HepG2 (cell line): ENCODE measurements around the gene HSPA4L. TPM values are rescaled to one million over a fixed set of nuclear protein-coding genes. Genes with fewer than 3 reads are reported as not detected.

Experiments used
- CBX5 ChIP-seq: sonication (generic); formaldehyde crosslinking; IDR thresholded peaks from 2 replicates; pipeline ENCODE4 v1.4.0; 2020; ENCODE audit warnings: missing genetic modification reagents, borderline replicate concordance
- CEBPB ChIP-seq: IDR thresholded peaks from 2 replicates; pipeline ENCODE4 v1.6.1; 2011; ENCODE audit warnings: low read depth, low read length, improper control_type of control experiment, borderline replicate concordance
- DMAP1 ChIP-seq: IDR thresholded peaks from 2 replicates; pipeline ENCODE4 v1.6.1; 2016
- KDM4B ChIP-seq: sonication (generic); formaldehyde crosslinking; IDR thresholded peaks from 2 replicates; pipeline ENCODE4 v1.4.0; 2020; ENCODE audit warnings: missing genetic modification reagents
- MIXL1 ChIP-seq: IDR thresholded peaks from 2 replicates; pipeline ENCODE4 v1.6.1; 2016
- MYNN ChIP-seq: sonication (generic); formaldehyde crosslinking; IDR thresholded peaks from 2 replicates; pipeline ENCODE4 v1.4.0; 2020; ENCODE audit warnings: mild to moderate bottlenecking, low read depth, missing genetic modification reagents
- NAIF1 ChIP-seq: sonication (generic); formaldehyde crosslinking; IDR thresholded peaks from 2 replicates; pipeline ENCODE4 v1.5.0; 2020; ENCODE audit warnings: mild to moderate bottlenecking, missing genetic modification reagents, borderline replicate concordance
- NFATC3 ChIP-seq: sonication (generic); formaldehyde crosslinking; IDR thresholded peaks from 2 replicates; pipeline ENCODE4 v1.5.1; 2020; ENCODE audit warnings: mild to moderate bottlenecking, missing genetic modification reagents
- NR2F6 ChIP-seq, 2 experiments: IDR thresholded peaks; 2 replicates each; pipeline ENCODE4 v1.6.1; 2016; ENCODE audit warnings: antibody characterized with exemption in 1 of 2, mild to moderate bottlenecking in 1 of 2
- PCBP2 ChIP-seq: fragments of 200-400 bp; formaldehyde crosslinking; optimal IDR thresholded peaks from 2 replicates; pipeline ENCODE3; 2018; ENCODE audit warnings: low read length, low read depth; ENCODE audit not compliant: poor library complexity, severe bottlenecking
- RFXAP ChIP-seq: sonication (generic); formaldehyde crosslinking; IDR thresholded peaks from 2 replicates; pipeline ENCODE4 v1.4.0; 2020; ENCODE audit warnings: missing genetic modification reagents, borderline replicate concordance
- ZFX ChIP-seq: sonication (generic); formaldehyde crosslinking; IDR thresholded peaks from 2 replicates; pipeline ENCODE4 v1.4.0; 2020; ENCODE audit warnings: mild to moderate bottlenecking, low read depth, missing genetic modification reagents, moderate library complexity
- ZNF317 ChIP-seq: sonication (generic); formaldehyde crosslinking; IDR thresholded peaks from 2 replicates; pipeline ENCODE4 v1.5.0; 2020; ENCODE audit warnings: mild to moderate bottlenecking, missing genetic modification reagents
- ZNF367 ChIP-seq: sonication (generic); formaldehyde crosslinking; IDR thresholded peaks from 2 replicates; pipeline ENCODE4 v1.4.0; 2020; ENCODE audit warnings: missing genetic modification reagents, borderline replicate concordance
- polyA plus RNA-seq, 8 experiments: library from polyadenylated mRNA; depleted of rRNA in 3 of 8; stranded (reverse) in 7 of 8; unstranded in 1 of 8; fragments of >200 nt; fragmentation: Illumina TruSeq in 4 of 8; extraction: Trizol in 4 of 8; gene quantifications; 2 replicates each; pipeline versions ENCODE4 v1.2.1 to v1.2.3, GENCODE V29; 2011 to 2016; ENCODE audit warnings: low read depth in 4 of 8, missing spikeins in 1 of 8, mixed read lengths in 1 of 8; ENCODE audit not compliant: insufficient read depth in 1 of 8
- total RNA-seq, 5 experiments: library from RNA; depleted of rRNA; stranded (reverse); fragments of >200 nt; fragmentation: Illumina TruSeq; extraction: Trizol; gene quantifications; 2 replicates each; pipeline ENCODE4 v1.2.3, GENCODE V29; 2016; ENCODE audit warnings: low read depth in 1 of 5
- TF ChIP-seq, protein P1 (sequence below): sonication (generic); formaldehyde crosslinking; conservative IDR thresholded peaks from 2 replicates; pipeline ENCODE4 v1.4.0; 2020; ENCODE audit warnings: missing genetic modification reagents
- TF ChIP-seq, protein P2 (sequence below), 2 experiments: sonication (generic) in 1 of 2; formaldehyde crosslinking in 1 of 2; IDR thresholded peaks; 2 replicates each; pipeline versions ENCODE4 v1.4.0 to v1.6.1; 2016 to 2020; ENCODE audit warnings: borderline replicate concordance in 1 of 2, low read depth in 1 of 2, mild to moderate bottlenecking in 1 of 2, missing genetic modification reagents in 1 of 2
- TF ChIP-seq, protein P3 (sequence below): sonication (generic); formaldehyde crosslinking; IDR thresholded peaks from 2 replicates; pipeline ENCODE4 v1.4.0; 2020; ENCODE audit warnings: missing genetic modification reagents, borderline replicate concordance
- TF ChIP-seq, protein P4 (sequence below): sonication (generic); formaldehyde crosslinking; IDR thresholded peaks from 2 replicates; pipeline ENCODE4 v1.5.0; 2020; ENCODE audit warnings: mild to moderate bottlenecking, missing genetic modification reagents

Gene HSPA4L
- total and polyA plus RNA-seq, 2 of the 13 experiments (the other 11 are each of a cell fraction or from before 2014, with no cell fraction given), result 3.7 to 31.5 TPM

DNA sequence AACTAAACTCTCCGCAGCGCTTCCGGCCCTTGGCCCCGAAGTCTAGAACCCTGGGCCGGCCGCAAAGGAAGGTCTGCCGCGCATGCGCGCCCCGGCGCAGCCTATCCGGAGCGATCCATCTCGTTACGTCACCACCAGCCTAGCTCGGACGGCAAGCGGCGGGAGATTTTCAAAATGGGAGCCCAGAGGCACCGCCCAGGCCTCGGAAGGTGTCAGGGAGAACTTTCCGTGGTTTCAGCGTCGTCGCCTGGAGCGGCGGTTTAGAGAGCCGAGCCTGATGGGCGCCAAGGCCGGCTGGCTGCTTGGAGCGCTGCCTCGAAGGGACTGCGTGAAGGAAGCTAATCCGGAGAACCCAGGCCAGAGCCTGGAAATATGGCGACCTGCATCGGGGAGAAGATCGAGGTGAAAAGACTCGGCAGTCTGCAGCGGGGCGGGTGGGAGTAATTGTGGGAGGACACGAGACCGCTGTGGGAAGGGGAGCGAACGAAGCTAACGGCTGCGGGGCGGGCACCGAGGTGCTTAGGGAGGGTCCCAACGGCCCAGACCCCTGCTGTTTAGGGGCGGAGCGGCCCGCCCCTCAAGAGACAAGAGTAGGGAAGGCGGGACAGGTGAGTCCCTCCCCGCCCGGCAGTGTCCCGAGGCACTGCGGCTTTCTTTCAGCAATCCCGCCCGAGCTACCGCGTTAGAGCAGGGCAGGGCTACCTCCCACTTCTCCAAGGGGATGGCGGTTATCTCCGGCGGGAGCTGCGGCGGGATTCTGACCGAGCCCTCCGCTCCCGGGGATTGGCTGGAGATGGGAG lies 98.8 kb downstream of the HSPA4L start, which contains the start of gene PLK4 (continued):
- TF ChIP-seq, protein P1, sequence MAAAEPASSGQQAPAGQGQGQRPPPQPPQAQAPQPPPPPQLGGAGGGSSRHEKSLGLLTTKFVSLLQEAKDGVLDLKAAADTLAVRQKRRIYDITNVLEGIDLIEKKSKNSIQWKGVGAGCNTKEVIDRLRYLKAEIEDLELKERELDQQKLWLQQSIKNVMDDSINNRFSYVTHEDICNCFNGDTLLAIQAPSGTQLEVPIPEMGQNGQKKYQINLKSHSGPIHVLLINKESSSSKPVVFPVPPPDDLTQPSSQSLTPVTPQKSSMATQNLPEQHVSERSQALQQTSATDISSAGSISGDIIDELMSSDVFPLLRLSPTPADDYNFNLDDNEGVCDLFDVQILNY (CRISPR knock-in tag), result peak; percentile 93
- TF ChIP-seq RFXAP (CRISPR knock-in tag), result peak; percentile 80; the same call in 1 of the 2 replicates
- no peak for TF ChIP-seq MYNN (CRISPR knock-in tag)
- TF ChIP-seq KDM4B (CRISPR knock-in tag), result 0 out of 2 replicates have a peak, but pooled peaks have one; percentile 28
- peak; percentile 95; the same call in 1 of the 2 replicates for TF ChIP-seq DMAP1 (CRISPR knock-in tag)
- TF ChIP-seq, protein P2, sequence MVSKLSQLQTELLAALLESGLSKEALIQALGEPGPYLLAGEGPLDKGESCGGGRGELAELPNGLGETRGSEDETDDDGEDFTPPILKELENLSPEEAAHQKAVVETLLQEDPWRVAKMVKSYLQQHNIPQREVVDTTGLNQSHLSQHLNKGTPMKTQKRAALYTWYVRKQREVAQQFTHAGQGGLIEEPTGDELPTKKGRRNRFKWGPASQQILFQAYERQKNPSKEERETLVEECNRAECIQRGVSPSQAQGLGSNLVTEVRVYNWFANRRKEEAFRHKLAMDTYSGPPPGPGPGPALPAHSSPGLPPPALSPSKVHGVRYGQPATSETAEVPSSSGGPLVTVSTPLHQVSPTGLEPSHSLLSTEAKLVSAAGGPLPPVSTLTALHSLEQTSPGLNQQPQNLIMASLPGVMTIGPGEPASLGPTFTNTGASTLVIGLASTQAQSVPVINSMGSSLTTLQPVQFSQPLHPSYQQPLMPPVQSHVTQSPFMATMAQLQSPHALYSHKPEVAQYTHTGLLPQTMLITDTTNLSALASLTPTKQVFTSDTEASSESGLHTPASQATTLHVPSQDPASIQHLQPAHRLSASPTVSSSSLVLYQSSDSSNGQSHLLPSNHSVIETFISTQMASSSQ (IDR thresholded peaks at IDR 0.05; ENCODE audit: low read depth), result no peak
- TF ChIP-seq, protein P2 (CRISPR knock-in tag; IDR thresholded peaks at IDR 0.05; ENCODE audit: borderline replicate concordance), result peak; percentile 27; the same call in 1 of the 2 replicates
- peak; percentile 52; the same call in 1 of the 2 replicates for TF ChIP-seq CBX5 (CRISPR knock-in tag)
- peak; percentile 7; the same call in 1 of the 2 replicates for TF ChIP-seq MIXL1 (CRISPR knock-in tag)
- TF ChIP-seq, protein P3, sequence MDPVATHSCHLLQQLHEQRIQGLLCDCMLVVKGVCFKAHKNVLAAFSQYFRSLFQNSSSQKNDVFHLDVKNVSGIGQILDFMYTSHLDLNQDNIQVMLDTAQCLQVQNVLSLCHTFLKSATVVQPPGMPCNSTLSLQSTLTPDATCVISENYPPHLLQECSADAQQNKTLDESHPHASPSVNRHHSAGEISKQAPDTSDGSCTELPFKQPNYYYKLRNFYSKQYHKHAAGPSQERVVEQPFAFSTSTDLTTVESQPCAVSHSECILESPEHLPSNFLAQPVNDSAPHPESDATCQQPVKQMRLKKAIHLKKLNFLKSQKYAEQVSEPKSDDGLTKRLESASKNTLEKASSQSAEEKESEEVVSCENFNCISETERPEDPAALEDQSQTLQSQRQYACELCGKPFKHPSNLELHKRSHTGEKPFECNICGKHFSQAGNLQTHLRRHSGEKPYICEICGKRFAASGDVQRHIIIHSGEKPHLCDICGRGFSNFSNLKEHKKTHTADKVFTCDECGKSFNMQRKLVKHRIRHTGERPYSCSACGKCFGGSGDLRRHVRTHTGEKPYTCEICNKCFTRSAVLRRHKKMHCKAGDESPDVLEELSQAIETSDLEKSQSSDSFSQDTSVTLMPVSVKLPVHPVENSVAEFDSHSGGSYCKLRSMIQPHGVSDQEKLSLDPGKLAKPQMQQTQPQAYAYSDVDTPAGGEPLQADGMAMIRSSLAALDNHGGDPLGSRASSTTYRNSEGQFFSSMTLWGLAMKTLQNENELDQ (CRISPR knock-in tag), result peak; percentile 64; the same call in 1 of the 2 replicates
- TF ChIP-seq CEBPB, result peak; percentile 56; the same call in 1 of the 2 replicates
- TF ChIP-seq NFATC3, result 0 out of 2 replicates have a peak, but pooled peaks have one; percentile 67
- no peak for TF ChIP-seq NR2F6 (IDR thresholded peaks at IDR 0.05)
- TF ChIP-seq NR2F6 (CRISPR knock-in tag; IDR thresholded peaks at IDR 0.05), result peak; percentile 3; the same call in 1 of the 2 replicates
- TF ChIP-seq ZNF367 (CRISPR knock-in tag), result peak; percentile 20; the same call in 1 of the 2 replicates
- peak; percentile 95 for TF ChIP-seq ZFX (CRISPR knock-in tag)
- TF ChIP-seq ZNF317, result peak; percentile 78
- TF ChIP-seq PCBP2, result no peak
- TF ChIP-seq, protein P4, sequence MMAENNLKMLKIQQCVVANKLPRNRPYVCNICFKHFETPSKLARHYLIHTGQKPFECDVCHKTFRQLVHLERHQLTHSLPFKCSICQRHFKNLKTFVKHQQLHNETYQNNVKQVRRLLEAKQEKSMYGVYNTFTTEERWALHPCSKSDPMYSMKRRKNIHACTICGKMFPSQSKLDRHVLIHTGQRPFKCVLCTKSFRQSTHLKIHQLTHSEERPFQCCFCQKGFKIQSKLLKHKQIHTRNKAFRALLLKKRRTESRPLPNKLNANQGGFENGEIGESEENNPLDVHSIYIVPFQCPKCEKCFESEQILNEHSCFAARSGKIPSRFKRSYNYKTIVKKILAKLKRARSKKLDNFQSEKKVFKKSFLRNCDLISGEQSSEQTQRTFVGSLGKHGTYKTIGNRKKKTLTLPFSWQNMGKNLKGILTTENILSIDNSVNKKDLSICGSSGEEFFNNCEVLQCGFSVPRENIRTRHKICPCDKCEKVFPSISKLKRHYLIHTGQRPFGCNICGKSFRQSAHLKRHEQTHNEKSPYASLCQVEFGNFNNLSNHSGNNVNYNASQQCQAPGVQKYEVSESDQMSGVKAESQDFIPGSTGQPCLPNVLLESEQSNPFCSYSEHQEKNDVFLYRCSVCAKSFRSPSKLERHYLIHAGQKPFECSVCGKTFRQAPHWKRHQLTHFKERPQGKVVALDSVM (CRISPR knock-in tag), result 0 out of 2 replicates have a peak, but pooled peaks have one; percentile 32
- peak; percentile 78; the same call in 1 of the 2 replicates for TF ChIP-seq NAIF1
